HG02678 (cell line): ENCODE measurements around the gene ACVR1B.

Experiments used
- ATAC-seq: cut with Tn5 transposase; IDR thresholded peaks from one replicate; pipeline ENCODE4 v1.9.1; 2021; ENCODE audit warnings: mild to moderate bottlenecking, moderate library complexity; ENCODE audit not compliant: unreplicated experiment

The ACVR1B gene

DNA sequence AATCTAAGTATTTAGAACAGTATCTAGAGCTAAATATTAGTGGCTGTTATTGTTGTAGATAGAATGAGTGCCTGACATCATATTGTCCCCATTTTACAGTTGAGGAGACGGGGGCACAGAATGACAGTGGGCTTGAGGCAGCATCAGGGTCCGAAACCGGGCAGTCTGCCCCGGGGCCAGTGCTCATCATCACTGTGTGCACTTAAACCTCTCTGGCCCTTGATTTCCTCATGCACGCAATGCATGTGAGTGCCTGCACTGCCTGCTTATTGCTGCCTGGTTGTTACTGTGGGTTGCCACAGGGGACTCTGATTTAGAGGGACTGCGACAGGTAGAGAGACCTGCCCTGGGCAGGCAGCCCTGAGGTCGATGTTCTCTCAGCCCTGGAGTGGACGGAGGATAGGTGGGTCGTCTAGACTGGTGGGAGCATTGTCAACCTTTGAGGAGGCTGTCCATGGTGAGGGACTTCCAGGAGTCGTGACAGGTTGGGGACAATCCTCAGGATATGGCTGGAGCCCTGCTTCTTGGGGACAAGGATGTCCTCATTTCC lies 34.4 kb upstream of the ACVR1B start:
- no peak for ATAC-seq

DNA sequence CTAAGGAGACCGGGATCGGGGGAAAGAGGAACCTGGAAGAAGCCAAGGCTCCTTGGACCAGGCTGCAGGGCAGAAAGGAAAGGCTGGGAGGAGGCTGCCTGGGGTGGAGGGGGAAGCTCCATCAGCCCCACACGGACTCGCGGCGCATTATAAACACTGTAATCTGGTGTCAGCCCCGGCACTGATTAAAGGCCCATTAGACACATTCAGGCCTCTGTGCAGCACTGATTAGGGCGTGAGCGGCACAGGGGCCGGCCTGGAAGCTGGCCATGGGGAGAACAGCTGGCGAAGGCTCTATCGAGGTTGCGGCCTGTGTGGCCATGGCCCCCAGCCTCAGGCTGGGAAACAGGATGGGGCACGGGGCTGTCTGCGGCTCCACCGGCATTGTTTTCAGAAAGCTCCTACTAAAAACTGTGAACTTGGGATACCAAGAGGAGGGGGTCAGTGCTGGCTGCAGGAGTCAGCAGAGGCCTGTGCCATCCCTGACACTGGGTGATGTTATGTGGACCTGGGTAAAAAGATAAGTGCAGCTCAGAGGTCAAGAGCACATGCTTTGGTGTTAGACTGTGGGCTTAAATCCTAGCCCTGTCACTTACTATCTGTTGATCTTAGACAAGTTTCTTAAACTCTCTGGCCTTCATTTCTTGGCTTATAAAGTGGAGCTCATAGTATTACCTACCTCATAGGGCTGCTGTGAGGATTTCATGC lies 33.6 kb upstream of the ACVR1B start:
- ATAC-seq: no peak

GRCh38 chr12:51920046-51920445 lies 31.5 kb upstream of the ACVR1B start:
- no peak for ATAC-seq

DNA sequence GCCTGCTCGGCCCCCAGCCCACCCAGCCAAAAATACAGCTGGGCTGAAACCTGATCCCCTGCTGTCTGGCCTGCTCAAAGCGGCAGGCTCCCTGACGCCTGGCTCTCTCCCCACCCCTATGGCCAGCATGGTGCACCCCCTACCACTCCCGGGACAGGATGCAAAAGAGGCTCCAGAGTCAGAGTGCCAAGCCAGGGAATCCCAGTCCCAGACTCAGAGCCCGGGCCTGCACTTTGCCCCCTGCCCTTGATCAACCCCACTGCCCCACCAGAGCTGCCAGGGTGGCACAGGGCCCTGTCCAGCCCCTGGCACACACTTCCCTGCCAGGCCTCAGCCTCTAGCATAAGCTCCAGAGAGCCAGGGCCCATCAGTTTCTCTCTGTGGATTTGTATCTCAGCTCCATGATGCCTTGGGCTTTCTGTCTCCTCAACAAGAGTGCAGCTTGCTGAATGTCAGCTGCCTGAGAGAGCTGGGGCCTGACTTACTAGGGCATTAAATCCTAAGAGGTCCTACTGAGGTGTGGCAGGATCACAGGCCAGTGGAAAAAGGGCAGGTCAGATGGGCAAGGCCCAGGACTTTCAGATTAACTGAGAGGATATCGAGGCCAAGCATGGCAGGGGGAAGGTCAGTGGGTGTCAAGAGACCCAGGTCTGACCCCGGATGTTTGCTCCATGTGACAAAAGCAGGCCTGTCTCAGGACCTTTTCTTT lies 30.3 kb upstream of the ACVR1B start:
- no peak for ATAC-seq

- ATAC-seq: no peak
Measured at GRCh38 chr12:51922146-51922545, 29.4 kb upstream of the ACVR1B start.

GRCh38 chr12:51922762-51923505 lies 28.6 kb upstream of the ACVR1B start:
- no peak for ATAC-seq

DNA sequence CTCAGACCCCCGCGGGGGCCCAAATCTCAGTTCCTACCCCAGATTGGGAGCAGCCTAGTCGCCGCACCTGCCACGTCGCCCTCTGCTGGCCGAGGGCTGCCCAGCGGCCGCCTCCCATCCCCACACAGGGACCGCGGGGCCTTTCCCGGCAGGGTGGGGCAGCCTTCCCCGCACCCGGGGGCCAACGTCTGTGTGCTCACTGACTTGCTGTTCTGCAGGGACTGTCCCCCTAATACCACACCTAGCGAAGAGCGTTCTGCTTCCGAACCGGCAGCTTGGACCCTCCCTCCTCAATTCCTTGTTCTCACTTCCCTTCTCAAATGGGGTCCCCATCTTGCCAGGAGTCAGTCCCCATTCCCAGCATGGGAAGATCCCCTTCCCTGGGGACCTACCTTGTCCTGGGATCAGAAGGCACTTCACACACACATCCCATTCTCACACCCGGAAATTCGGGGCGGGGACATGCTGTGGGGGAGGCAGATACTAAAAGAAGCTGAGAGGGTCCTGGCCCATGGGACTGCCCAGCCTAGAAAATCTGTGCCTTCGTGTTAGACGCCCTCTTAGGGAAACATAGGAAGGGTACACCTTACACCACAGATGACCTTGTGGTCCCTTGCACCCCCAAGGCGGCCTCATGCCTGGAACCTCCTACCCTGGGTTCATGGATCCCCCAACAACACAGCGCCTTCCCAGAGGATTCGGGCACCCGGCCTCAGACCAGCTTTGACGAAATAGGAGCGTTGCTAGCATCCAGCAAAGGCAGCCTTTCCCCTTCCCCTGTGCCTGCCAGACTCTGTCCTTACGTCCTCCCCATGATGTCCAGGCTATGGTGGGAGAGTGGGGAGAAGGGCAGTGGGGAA lies 27.8 kb upstream of the ACVR1B start:
- ATAC-seq: no peak

GRCh38 chr12:51924551-51925319 lies 26.8 kb upstream of the ACVR1B start:
- ATAC-seq: no peak

- ATAC-seq: no peak
Measured at GRCh38 chr12:51925346-51926063, 26.0 kb upstream of the ACVR1B start.

DNA sequence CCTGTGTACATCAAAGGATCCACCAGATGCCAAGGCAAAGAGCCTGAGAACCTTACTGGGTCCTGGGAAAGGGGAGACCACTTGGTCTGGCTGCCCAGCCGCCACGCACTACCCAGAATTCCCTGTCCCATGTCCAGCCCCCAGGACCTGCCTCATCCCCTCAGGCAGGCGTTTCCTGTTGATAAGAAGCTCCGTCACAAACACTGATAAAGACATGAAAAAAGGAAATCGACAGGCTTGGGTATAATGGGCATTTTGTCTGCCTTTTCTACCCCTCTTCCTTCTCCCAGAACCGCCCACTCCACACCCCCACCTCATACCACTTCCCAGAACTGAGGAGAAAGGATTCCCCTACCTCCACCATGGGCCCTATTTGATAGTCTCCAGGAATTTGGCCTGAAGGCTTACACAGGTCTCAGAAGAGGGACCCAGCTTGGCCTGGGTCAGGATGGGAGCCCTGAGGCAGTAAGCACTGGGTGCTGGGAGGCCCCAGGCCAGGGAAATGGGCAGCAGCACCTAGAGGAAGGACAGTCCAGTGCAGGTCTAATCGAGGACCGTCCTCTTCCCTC lies 25.4 kb upstream of the ACVR1B start:
- ATAC-seq: no peak

- ATAC-seq: no peak
Measured at GRCh38 chr12:51926718-51927117, 24.8 kb upstream of the ACVR1B start.

GRCh38 chr12:51932218-51933076 lies 19.1 kb upstream of the ACVR1B start:
- no peak for ATAC-seq

GRCh38 chr12:51934080-51934479 lies 17.4 kb upstream of the ACVR1B start:
- ATAC-seq: no peak

- ATAC-seq: no peak
Measured at GRCh38 chr12:51937926-51938325, 13.6 kb upstream of the ACVR1B start.

DNA sequence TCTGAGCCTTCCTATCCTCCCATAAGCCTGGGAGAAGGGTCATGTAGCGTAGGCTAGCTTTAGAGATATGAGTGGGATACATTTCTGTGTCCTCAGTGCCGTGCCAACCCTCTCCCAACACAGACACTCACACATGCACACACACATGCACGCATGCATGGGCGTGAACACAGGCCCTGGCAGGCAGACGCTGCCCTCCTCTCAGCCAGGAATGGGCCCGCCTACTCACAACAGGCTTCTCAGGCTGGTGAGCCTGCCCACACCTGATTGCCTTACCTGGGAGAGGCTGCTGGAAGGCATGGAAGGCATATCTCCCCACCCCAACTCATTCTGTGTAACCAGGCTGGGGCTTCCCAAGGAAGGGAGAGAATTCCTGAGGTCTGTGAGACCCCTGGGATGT lies 12.8 kb upstream of the ACVR1B start:
- ATAC-seq: no peak

- no peak for ATAC-seq
Measured at GRCh38 chr12:51941011-51941581, 10.4 kb upstream of the ACVR1B start.

DNA sequence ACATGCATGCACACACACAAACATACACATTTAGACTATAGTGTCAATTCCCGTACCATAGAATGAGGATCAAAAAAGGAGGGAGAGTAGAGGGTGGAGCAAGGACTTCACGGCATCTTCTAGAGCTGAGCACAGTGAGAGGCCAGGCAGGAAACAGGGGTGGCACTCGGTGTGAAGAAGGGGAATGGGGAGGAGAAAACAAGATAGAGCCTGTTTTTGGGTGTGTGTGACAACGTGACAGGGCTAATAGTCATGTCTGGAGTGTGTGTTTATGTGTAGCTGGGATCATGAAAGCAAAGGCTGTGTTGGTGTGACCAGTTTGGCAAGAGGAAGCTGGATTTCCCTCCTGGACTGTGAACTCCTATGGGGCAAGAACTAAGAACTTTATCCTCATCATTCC lies 9.9 kb upstream of the ACVR1B start:
- ATAC-seq: no peak

DNA sequence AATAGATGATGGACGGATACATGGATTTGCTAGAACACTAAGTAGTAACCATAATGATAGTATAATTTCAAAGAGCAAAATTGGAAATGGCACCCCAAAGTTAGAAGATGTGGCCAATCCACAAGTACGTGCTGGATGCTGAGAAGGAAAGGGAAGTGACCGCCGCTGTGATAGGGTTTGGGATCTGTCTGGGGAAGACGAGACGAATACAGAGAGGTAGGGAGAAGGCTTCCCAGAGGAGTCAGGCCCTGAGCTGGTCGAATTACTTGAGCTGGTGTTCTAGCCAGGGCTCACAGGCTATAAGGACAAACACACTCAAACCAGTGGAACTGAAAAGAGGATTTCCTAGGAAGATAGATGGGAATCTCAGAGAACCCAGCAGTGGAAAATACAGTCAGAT lies 9.4 kb upstream of the ACVR1B start:
- no peak for ATAC-seq
